Measurements from ENCODE around the gene SH3BGRL2.

The SH3BGRL2 gene

GRCh38 chr6:79640146-79641111 lies 9.3 kb downstream of the SH3BGRL2 start:
- H3K4me1 ChIP-seq: peaks cover 15% of the 10 kb centered on the region
- no peak overlapping the region for H3K4me3 ChIP-seq (ENCODE audit: low read depth, low read length)
- peaks cover 37% of the 10 kb centered on the region for H3K79me2 ChIP-seq
- H3K27me3 ChIP-seq (ENCODE audit: control insufficient read depth, insufficient read depth, low read length): no peaks in the 10 kb centered on the region
- TF ChIP-seq, protein P1, sequence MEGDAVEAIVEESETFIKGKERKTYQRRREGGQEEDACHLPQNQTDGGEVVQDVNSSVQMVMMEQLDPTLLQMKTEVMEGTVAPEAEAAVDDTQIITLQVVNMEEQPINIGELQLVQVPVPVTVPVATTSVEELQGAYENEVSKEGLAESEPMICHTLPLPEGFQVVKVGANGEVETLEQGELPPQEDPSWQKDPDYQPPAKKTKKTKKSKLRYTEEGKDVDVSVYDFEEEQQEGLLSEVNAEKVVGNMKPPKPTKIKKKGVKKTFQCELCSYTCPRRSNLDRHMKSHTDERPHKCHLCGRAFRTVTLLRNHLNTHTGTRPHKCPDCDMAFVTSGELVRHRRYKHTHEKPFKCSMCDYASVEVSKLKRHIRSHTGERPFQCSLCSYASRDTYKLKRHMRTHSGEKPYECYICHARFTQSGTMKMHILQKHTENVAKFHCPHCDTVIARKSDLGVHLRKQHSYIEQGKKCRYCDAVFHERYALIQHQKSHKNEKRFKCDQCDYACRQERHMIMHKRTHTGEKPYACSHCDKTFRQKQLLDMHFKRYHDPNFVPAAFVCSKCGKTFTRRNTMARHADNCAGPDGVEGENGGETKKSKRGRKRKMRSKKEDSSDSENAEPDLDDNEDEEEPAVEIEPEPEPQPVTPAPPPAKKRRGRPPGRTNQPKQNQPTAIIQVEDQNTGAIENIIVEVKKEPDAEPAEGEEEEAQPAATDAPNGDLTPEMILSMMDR (IDR thresholded peaks at IDR 0.05): no peak
- no peaks in the 10 kb centered on the region for H3K9me3 ChIP-seq (ENCODE audit: control insufficient read depth, low read length)
- no peak overlapping the region for H2AFZ ChIP-seq
- H3K4me2 ChIP-seq (ENCODE audit: low read length): peak overlapping the region; percentile 16
- H3K36me3 ChIP-seq (ENCODE audit: control insufficient read depth, insufficient read depth, low read length): no peaks in the 10 kb centered on the region
- no peak overlapping the region for H3K9ac ChIP-seq
- no peak overlapping the region for H3K27ac ChIP-seq

DNA sequence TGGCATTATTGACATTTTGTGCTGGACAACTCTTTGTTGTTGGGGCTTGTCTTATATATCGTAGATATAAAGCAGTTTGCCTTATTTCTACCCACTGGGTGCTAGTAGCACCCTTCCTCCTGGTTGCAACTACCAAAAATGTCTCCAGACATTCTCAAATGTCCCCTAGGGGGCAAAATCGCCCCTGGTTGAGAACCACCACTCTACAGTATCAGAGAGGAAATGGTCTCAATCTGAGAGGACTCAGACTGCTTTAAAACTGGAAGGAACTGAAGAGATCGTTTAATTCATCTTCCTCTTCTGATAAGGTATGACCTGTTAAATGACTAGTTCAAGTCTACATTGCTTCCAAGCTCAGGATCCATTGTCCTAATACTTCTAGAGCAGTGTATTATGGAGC lies 14.9 kb downstream of the SH3BGRL2 start:
- Histone ChIP-seq H3K27ac (no peak overlapping the region), H3K4me3 (ENCODE audit: low read depth, low read length) (no peak overlapping the region), H3K4me2 (ENCODE audit: low read length) (no peak overlapping the region), H3K79me2 (peaks cover 21% of the 10 kb centered on the region), H3K4me1 (peaks cover 15% of the 10 kb centered on the region), H3K9ac (no peak overlapping the region), H3K27me3 (ENCODE audit: control insufficient read depth, insufficient read depth, low read length) (no peaks in the 10 kb centered on the region), H3K9me3 (ENCODE audit: control insufficient read depth, low read length) (no peaks in the 10 kb centered on the region), H2AFZ (no peak overlapping the region), H3K36me3 (ENCODE audit: control insufficient read depth, insufficient read depth, low read length) (no peaks in the 10 kb centered on the region)
- TF ChIP-seq, protein P1 (IDR thresholded peaks at IDR 0.05): peak; percentile 39

DNA sequence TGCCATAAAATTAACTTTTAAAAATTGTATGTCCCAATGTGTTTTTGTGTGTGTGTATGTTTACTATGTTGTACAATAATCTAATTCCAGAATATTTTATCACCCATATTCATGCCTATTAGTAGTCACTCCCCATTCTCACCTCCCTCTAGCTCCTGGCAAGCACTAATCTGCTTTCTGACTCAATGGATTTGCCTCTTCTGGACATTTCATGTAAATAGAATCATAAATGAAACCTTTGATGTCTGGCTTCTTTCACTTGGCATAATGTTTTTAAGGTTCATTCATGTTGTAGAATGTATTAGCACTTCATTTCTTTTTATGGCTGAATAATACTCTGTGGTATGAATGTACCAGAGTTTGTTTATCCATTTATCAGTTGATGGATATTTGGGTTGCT lies 15.4 kb downstream of the SH3BGRL2 start:
- Histone ChIP-seq H3K27me3 (ENCODE audit: control insufficient read depth, insufficient read depth, low read length) (no peaks in the 10 kb centered on the region), H3K36me3 (ENCODE audit: control insufficient read depth, insufficient read depth, low read length) (no peaks in the 10 kb centered on the region), H3K27ac (no peak overlapping the region), H3K4me2 (ENCODE audit: low read length) (no peak overlapping the region), H3K4me1 (peaks cover 21% of the 10 kb centered on the region), H3K4me3 (ENCODE audit: low read depth, low read length) (no peak overlapping the region), H3K9ac (no peak overlapping the region), H3K79me2 (peaks cover 21% of the 10 kb centered on the region), H3K9me3 (ENCODE audit: control insufficient read depth, low read length) (no peaks in the 10 kb centered on the region), H2AFZ (no peak overlapping the region)
- TF ChIP-seq, protein P1 (IDR thresholded peaks at IDR 0.05): no peak

GRCh38 chr6:79647741-79648140 lies 16.6 kb downstream of the SH3BGRL2 start:
- peaks cover 23% of the 10 kb centered on the region for H3K4me1 ChIP-seq
- no peaks in the 10 kb centered on the region for H3K27me3 ChIP-seq (ENCODE audit: control insufficient read depth, insufficient read depth, low read length)
- no peak overlapping the region for H3K4me2 ChIP-seq (ENCODE audit: low read length)

More at GRCh38 chr6:79647741-79648140, 16.6 kb downstream of the SH3BGRL2 start:
- TF ChIP-seq, protein P1 (IDR thresholded peaks at IDR 0.05): no peak
- no peak overlapping the region for H3K4me3 ChIP-seq (ENCODE audit: low read depth, low read length)
- H3K79me2 ChIP-seq: peaks cover 16% of the 10 kb centered on the region
- H3K9ac ChIP-seq: no peak overlapping the region
- no peak overlapping the region for H2AFZ ChIP-seq
- no peaks in the 10 kb centered on the region for H3K9me3 ChIP-seq (ENCODE audit: control insufficient read depth, low read length)
- H3K27ac ChIP-seq: no peak overlapping the region
- H3K36me3 ChIP-seq (ENCODE audit: control insufficient read depth, insufficient read depth, low read length): no peaks in the 10 kb centered on the region
